GM19372 (cell line): Measurements from ENCODE around the gene SLC51B.
"Not testable (repeated sequence)": the region's sequence is repeated elsewhere in the genome, so short reads cannot be mapped to it uniquely, and the experiment has no call there.

Experiments used
- ATAC-seq: cut with Tn5 transposase; IDR thresholded peaks from one replicate; pipeline ENCODE4 v1.9.1; 2021; ENCODE audit warnings: mild to moderate bottlenecking, low read depth, moderate library complexity; ENCODE audit not compliant: unreplicated experiment

The SLC51B gene

DNA sequence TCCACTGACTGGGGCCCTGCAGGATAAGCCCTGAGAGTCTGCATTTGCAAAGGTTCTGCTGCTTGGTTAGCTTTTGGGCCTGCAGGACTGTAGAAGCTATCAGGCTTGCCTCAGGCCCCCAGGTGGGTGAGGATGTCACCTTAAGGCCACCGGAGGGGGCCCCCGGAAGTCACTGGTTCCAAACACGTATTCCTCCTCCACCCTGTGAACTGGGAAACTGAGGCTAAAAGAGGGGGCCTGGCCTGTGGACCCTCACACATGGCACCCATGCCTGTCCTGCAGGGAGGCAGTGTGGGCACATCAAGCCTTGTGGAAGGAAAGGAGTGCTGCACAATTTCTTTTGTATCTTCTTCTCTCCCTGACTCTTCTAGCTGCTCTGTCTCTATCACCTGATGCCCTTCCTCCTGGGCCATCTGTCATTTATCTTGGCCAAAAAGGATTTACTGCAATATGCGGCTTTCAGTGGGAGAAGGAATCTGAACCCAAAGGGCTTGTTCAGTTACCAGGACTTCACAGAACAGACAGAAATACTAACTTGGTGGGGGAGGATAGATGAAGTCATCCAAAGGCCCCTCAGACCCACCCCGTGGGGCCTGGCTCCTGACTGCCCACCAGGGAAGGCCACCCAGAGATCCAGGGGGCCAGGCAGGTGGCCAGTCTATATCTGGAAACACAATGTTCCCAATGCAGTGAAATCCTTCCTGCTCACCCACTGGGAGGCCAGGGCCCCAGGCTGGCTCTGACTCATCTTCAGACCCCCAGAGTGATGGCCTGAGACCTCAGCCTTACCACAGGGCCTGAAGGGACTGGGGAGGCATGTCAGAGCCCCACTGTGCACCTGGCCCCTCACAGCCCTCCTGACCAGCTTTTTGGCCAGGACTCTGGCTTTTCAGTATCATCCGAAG lies 51.5 kb downstream of the SLC51B start:
- no peak for ATAC-seq

DNA sequence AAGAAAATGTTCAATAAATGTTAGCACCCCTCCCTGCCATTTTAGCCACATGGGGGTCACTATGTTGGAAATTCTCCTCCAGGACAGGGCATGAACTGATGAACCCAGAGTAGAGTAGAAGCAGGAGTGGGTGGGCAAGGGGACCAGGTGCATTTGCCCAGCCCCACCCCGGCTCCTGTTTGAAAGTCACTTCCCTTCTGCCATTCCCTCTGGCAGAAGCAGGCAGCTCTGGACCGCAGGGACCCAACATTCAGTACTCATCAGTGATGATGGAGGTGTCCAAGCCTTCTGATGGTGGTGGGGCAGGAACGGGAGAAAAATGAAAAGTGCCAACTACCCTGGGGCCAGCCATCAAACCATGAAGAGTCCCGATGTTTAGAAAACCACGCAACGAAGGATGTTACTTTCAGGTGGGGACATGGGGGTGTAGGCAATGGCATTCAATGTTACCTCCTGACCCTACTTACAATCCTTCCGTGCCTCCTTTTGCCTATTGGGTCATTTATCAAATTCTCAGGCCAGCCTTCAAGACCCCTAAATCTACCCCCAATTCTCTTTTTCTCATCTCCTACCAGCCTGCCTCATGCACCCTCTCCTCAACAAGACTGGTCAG lies 52.6 kb downstream of the SLC51B start:
- ATAC-seq = no peak

DNA sequence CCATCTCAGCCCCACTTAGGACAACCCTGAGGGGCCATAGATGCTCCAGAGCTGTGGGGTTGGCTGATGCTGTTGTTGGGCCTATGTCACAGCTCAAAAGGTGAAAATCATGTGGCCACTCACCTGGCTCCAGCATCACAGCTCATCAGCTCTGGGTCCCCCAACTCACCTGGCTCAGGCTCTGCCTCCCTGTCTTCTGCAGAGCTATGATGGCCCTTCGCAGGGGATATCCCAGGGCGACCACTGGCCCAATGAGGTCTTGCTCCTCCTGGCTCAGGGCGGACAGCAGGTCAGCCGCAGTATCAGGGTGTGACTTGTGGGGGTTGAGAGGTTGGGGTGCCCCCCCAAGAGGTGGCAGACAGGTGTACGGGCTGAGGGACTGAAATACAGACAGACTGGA lies 54.1 kb downstream of the SLC51B start:
- no peak for ATAC-seq

DNA sequence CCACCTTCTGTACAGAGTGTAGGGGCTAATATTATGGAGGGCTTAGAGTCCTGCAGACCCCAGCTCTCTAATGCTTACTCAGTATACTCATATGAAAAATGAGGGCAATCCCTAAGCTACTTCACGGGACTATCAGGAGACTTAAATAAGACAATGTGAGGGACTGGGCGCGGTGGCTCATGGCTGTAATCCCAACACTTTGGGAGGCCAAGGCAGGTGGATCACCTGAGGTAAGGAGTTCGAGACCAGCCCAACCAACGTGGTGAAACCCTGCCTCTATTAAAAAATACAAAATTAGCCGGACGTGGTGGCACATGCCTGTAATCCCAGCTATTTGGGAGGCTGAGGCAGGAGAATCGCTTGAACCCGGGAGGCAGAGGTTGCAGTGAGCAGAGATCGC lies 54.6 kb downstream of the SLC51B start:
- ATAC-seq = not testable (repeated sequence)

DNA sequence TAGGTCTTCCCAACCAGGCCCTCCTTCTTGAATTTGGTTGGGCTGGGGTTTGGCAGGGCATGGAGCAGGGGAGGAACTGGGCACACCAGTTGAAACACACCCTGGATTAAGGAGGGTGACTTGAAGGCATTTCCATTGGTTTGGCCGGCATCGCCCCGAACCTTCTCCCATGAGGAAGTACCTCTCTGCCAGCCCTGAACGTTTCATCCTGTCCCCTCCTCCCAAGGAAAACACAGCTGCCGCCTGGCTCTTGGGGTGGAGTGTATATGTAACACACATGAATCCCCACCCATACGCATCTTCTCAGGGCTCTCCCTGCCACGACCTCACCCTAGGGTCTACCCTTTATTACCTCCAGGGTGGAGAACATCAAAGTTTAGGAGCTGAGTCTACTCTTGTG lies 55.3 kb downstream of the SLC51B start:
- ATAC-seq = no peak

DNA sequence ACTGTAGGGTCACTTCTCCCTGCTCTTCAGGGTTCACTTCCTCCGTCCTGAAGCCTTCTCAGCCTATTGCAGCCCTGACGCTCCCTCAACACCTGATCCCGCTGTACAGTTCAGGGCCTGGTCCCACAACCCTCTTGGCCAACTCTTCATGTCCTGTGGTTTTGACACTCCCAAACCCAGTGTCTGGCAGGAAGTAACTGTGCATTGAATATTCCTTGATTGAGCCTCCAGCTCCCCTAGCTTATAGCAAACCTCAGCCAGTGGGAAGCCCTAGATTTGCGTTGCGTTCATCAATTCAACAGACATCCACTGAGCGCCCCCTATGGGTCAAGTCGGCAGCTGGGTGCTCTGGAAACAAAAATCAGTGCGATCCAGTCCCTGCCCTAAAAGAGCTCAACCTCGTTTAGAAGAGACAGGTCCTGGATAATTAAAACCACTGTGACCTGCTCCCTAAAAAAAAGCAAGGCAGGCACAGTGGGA lies 56.3 kb downstream of the SLC51B start:
- ATAC-seq = no peak

DNA sequence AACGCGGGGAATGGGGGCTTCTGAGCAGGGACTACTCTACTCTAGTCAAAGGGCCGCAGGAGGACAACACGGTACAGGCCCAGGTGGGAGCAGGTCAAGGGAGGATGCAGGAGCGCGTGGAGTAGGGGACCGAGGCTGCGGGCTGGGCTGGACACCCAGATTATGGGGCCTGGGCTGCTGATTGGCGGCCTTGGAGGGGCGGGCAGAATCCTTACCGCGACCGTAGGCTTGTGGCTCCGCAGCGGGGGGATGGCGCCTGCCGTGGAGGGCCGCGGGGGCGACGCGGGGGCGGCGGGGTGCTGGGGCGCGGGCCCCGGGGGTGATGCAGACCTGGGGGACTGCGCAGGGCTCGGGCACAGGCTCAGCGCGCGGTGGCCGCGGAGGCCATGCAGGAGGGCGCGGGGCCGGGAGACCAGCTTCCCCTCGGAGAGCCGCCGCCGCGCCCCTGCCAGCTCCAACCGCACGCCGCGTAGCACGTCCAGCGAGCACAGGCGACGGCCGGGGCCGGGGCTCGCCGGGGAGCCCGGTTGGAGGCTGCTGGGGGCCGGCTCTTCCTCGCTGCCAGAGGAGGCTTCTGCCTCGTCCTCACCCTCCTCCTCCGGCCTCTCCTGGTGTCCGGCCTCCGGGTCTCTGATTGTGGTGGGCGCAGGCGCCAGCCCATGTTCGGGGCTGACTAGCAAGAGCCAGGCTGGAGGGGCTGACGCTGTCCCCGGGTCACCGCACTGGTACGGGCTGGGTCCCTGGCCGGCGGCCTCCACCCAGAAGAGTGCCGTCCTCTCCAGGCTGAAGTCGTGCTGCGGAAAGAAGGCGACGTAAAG lies 56.9 kb downstream of the SLC51B start:
- no peak for ATAC-seq

DNA sequence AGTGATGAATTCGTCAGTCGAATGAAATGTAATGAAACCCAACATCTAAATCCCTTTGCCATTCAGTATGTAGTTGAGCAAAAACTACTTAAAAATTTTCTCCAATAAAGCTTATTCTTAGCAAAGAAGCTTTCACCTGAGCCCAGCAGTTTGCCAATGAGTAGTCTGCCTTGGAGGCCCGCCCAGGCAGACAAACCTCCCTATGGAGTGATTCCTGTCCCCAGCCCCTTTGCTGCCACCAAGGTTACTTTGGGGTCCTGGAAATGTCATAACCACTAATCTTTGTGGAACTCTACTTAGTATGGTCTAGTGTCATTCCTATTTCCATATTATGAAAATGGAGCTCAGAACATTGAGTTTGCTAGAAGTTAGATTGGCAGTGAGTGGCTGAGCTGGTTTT lies 57.7 kb downstream of the SLC51B start:
- no peak for ATAC-seq
